ENCODE results near the gene IKBKE.
"Not testable (repeated sequence)": the region's sequence is repeated elsewhere in the genome, so short reads cannot be mapped to it uniquely, and the experiment has no call there.

Gene IKBKE

GRCh38 chr1:206472886-206473285 lies 2.6 kb downstream of the IKBKE start:
- no peak for DNase-seq (ENCODE audit: low read depth in 2 of 2)

GRCh38 chr1:206476058-206476457 lies 5.8 kb downstream of the IKBKE start:
- DNase-seq (ENCODE audit: low read depth in 2 of 2), result no peak

GRCh38 chr1:206476591-206476990 lies 6.3 kb downstream of the IKBKE start:
- no peak for DNase-seq (ENCODE audit: low read depth in 2 of 2)

- DNase-seq (ENCODE audit: low read depth in 2 of 2), result no peak
Measured at GRCh38 chr1:206477110-206477509, 6.8 kb downstream of the IKBKE start.

GRCh38 chr1:206477581-206478380 lies 7.5 kb downstream of the IKBKE start:
- DNase-seq (ENCODE audit: low read depth in 2 of 2), result no peak

GRCh38 chr1:206478746-206479145 lies 8.5 kb downstream of the IKBKE start:
- DNase-seq (ENCODE audit: low read depth in 2 of 2), result no peak

GRCh38 chr1:206479183-206480125 lies 9.2 kb downstream of the IKBKE start:
- DNase-seq (ENCODE audit: low read depth in 2 of 2), result no peak

- DNase-seq (ENCODE audit: low read depth in 2 of 2), result no peak
Measured at GRCh38 chr1:206480211-206480610, 9.9 kb downstream of the IKBKE start.

- DNase-seq (ENCODE audit: low read depth in 2 of 2), result no peak
Measured at GRCh38 chr1:206482611-206483010, 12.3 kb downstream of the IKBKE start.

GRCh38 chr1:206483864-206484263 lies 13.6 kb downstream of the IKBKE start:
- DNase-seq (ENCODE audit: low read depth in 2 of 2), result not testable (repeated sequence)

GRCh38 chr1:206484901-206485300 lies 14.6 kb downstream of the IKBKE start:
- DNase-seq (ENCODE audit: low read depth in 2 of 2), result no peak

- DNase-seq (ENCODE audit: low read depth in 2 of 2), result no peak
Measured at GRCh38 chr1:206486995-206487788, 16.9 kb downstream of the IKBKE start.

- no peak for DNase-seq (ENCODE audit: low read depth in 2 of 2)
Measured at GRCh38 chr1:206487970-206488369, 17.7 kb downstream of the IKBKE start.

- no peak for DNase-seq (ENCODE audit: low read depth in 2 of 2)
Measured at GRCh38 chr1:206488466-206488865, 18.2 kb downstream of the IKBKE start.

- DNase-seq (ENCODE audit: low read depth in 2 of 2), result no peak
Measured at GRCh38 chr1:206489980-206490770, 19.9 kb downstream of the IKBKE start.

- DNase-seq (ENCODE audit: low read depth in 2 of 2), result no peak
Measured at GRCh38 chr1:206490771-206491405, 20.6 kb downstream of the IKBKE start.

GRCh38 chr1:206491616-206492015 lies 21.3 kb downstream of the IKBKE start:
- no peak for DNase-seq (ENCODE audit: low read depth in 2 of 2)

- DNase-seq (ENCODE audit: low read depth in 2 of 2), result no peak
Measured at GRCh38 chr1:206492589-206492988, 22.3 kb downstream of the IKBKE start.

- DNase-seq (ENCODE audit: low read depth in 2 of 2), result no peak
Measured at GRCh38 chr1:206493279-206493678, 23.0 kb downstream of the IKBKE start.

- DNase-seq (ENCODE audit: low read depth in 2 of 2), result no peak
Measured at GRCh38 chr1:206495011-206495461, 24.8 kb downstream of the IKBKE start.

All from fibroblast of skin of left biceps (primary cell).